ENCODE measurements around the gene TNN.
"Not testable (repeated sequence)": the region's sequence is repeated elsewhere in the genome, so short reads cannot be mapped to it uniquely, and the experiment has no call there.

Gene TNN

DNA sequence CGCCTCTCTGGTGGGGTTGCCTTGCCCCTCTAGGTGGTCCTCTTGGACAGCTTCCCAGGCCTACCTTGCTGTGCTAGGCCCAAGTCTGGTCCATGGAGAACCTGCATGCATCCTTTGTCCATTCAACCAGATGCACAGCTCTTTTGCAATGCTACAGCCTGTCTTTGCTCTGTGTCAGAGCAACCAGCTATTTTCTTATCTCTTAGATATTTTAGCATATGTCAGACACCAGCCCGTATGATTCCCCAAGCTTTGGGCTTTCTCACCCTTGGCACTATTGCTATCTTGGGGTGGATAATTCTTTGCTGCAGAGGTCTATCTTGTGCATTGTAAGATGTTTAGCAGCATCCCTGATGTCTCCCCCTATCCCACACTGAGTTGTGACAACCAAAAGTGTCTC, 32.3 kb downstream of the TNN start:
- H3K4me3 ChIP-seq (ENCODE audit: control insufficient read depth, low read depth, low read length) = no peak overlapping the region
- DNase-seq (ENCODE audit: low read depth) = no peak

DNA sequence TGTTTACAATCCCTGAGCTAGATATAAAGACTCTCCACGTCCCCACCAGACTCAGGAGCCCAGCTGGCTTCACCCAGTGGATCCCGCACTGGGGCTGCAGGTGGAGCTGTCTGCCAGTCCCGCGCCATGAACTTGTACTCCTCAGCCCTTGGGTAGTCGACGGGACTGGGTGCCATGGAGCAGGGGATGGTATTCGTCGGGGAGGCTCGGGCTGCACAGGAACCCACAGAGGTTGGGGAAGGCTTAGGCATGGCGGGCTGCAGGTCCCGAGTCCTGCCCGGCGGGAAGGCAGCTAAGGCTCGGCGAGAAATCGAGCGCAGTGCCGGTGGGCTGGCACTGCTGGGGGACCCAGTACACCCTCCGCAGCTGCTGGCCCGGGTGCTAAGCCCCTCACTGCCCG, 34.5 kb downstream of the TNN start:
- not testable (repeated sequence) for H3K4me3 ChIP-seq (ENCODE audit: control insufficient read depth, low read depth, low read length); DNase-seq (ENCODE audit: low read depth)

More for the DNA sequence above, 32.3 kb downstream of the TNN start:
- TF ChIP-seq, protein P1, sequence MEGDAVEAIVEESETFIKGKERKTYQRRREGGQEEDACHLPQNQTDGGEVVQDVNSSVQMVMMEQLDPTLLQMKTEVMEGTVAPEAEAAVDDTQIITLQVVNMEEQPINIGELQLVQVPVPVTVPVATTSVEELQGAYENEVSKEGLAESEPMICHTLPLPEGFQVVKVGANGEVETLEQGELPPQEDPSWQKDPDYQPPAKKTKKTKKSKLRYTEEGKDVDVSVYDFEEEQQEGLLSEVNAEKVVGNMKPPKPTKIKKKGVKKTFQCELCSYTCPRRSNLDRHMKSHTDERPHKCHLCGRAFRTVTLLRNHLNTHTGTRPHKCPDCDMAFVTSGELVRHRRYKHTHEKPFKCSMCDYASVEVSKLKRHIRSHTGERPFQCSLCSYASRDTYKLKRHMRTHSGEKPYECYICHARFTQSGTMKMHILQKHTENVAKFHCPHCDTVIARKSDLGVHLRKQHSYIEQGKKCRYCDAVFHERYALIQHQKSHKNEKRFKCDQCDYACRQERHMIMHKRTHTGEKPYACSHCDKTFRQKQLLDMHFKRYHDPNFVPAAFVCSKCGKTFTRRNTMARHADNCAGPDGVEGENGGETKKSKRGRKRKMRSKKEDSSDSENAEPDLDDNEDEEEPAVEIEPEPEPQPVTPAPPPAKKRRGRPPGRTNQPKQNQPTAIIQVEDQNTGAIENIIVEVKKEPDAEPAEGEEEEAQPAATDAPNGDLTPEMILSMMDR (IDR thresholded peaks at IDR 0.05; ENCODE audit: control insufficient read depth, insufficient read depth, low read depth, low read length, missing control alignments) = no peak

DNA sequence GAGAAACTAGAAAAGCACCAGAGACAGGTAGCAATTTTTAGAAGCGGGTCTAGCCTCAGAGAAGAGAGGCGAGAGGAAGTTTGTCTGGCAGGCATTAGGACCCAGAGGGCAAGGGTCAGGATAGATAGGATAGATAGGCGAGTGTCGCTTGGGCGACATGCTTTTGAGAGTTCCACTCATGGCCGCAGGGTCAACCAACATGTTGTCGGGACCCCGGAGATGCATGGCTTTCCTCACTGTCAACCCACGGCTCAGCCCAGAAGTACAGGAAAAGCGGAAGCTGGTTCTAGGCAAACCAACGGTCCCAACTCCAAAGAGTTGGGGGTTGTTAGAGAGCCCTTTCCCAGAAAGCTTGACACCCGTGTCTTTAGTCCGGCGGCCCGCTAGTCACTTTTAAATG, 38.9 kb downstream of the TNN start:
- H3K4me3 ChIP-seq (ENCODE audit: control insufficient read depth, low read depth, low read length) = not testable (repeated sequence)

DNA sequence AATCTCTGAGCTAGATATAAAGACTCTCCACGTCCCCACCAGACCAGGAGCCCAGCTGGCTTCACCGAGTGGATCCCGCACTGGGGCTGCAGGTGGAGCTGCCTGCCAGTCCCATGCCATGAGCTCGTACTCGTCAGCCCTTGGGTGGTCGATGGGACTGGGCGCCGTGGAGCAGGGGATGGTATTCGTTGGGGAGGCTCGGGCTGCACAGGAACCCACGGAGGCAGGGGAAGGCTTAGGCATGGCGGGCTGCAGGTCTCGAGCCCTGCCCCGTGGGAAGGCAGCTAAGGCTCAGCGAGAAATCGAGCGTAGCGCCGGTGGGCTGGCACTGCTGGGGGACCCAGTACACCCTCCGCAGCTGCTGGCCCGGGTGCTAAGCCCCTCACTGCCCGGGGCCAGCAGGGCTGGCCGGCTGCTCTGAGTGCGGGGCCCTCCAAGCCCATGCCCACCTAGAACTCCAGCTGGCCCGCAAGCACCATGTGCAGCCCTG, 40.7 kb downstream of the TNN start:
- H3K4me3 ChIP-seq (ENCODE audit: control insufficient read depth, low read depth, low read length); DNase-seq (ENCODE audit: low read depth): not testable (repeated sequence)

More for the DNA sequence above, 38.9 kb downstream of the TNN start:
- not testable (repeated sequence) for DNase-seq (ENCODE audit: low read depth)

DNA sequence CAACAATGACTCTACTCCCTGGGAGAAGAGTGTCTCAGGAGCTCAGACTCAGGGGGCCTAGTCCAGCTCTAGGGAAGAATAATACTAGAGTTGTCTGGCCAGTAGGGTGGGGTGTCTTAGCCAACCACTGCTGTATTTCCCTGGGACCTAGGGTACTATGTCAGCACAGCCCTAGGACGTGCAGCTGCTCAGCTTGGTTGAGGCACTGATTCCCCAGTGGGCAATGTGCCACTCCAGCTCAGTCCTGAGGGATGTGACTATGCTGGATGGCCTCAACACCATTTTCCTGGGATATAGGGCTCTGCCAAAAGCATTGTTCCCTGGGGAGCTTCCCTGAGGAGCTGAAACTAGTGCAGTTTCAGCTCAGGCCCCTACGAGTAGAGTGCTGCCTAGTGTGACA, 47.4 kb downstream of the TNN start:
- TF ChIP-seq, protein P1 (IDR thresholded peaks at IDR 0.05; ENCODE audit: control insufficient read depth, insufficient read depth, low read depth, low read length, missing control alignments) = no peak
- DNase-seq (ENCODE audit: low read depth) = no peak
- H3K4me3 ChIP-seq (ENCODE audit: control insufficient read depth, low read depth, low read length) = no peak overlapping the region

DNA sequence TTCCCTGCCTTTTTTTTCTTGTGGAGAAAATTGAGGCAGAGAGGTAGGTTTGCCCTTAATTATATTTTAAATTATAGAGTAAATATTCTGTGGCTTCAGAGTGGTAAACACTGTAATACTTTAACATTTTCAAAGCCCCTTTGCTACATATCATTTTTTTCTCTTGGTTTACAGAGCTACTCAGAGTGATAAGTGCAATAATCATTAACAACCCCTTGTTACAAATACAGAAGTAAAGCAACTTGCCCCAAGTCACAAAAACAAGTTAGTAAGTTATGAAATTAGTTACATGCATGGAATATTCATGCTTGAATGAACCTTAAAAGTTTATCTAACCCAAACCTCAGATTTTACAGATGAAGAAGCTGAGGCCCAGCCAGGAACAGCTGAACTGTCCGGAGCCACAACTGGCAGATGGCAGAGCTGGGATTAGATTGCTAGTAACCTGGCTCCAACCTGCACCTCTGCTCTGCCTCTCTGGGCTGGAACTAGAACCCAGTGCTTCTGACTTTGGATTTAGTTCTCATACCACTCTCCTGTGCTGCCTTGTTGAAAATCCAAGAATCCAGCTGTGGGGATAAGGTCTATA, 48.7 kb downstream of the TNN start:
- H3K4me3 ChIP-seq (ENCODE audit: control insufficient read depth, low read depth, low read length) = no peak overlapping the region
- DNase-seq (ENCODE audit: low read depth) = no peak
- TF ChIP-seq, protein P1 (IDR thresholded peaks at IDR 0.05; ENCODE audit: control insufficient read depth, insufficient read depth, low read depth, low read length, missing control alignments) = no peak

DNA sequence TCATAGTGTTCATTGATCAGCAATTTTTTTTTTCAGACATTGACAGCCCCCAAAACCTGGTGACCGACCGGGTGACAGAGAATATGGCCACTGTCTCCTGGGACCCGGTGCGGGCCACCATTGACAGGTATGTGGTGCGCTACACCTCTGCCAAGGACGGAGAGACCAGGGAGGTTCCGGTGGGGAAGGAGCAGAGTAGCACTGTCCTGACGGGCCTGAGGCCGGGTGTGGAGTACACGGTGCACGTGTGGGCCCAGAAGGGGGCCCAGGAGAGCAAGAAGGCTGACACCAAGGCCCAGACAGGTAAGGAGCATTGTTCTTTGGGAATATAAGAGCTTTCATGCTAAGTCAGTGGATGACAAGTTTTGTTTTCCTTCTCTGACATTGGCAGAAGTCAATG, 49.3 kb downstream of the TNN start:
- DNase-seq (ENCODE audit: low read depth) = no peak
- TF ChIP-seq, protein P1 (IDR thresholded peaks at IDR 0.05; ENCODE audit: control insufficient read depth, insufficient read depth, low read depth, low read length, missing control alignments) = no peak
- H3K4me3 ChIP-seq (ENCODE audit: control insufficient read depth, low read depth, low read length) = no peak overlapping the region

DNA sequence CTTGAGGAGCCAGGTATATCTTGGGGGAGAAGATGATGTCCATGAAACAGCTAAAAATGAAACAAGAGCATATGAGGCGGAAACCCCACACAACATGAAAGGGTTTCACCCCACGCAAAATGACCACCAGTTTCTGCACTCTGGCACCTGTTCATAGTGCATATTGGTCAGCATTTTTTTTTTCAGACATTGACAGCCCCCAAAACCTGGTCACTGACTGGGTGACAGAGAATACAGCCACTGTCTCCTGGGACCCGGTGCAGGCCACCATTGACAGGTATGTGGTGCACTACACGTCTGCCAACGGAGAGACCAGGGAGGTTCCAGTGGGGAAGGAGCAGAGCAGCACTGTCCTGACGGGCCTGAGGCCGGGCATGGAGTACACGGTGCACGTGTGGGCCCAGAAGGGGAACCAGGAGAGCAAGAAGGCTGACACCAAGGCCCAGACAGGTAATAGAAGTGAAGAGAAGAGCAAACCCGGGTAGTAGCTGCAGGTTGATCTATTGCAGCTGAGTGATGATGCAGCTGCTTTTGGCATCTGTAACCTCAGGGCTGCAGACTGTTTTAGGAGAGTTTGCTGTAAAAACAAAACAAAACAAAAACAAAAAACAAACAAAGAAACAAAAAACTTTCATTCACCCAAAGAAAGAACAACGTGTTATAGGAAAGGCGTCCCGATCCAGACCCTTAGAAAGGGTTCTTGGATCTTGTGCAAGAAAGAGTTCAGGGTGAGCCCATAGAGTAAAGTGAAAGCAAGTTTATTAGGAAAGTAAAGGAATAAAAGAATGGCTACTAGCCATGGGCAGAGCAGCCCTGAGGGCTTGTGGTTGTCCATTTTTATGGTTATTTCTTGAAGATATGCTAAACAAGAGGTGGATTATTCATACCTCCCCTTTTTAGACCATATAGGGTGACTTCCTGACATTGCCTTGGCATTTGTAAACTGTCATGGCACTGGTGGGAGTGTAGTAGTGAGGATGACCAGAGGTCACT, 51.0 kb downstream of the TNN start:
- no peak for DNase-seq (ENCODE audit: low read depth)
- TF ChIP-seq, protein P1 (IDR thresholded peaks at IDR 0.05; ENCODE audit: control insufficient read depth, insufficient read depth, low read depth, low read length, missing control alignments) = no peak
- H3K4me3 ChIP-seq (ENCODE audit: control insufficient read depth, low read depth, low read length) = no peak overlapping the region
